Measurements from ENCODE around the gene CPPED1.

CPPED1 gene

GRCh38 chr16:12791340-12791739 lies 12.3 kb downstream of the CPPED1 start:
- H3K27ac ChIP-seq: no peak overlapping the region
- TF ChIP-seq CTCF (conservative IDR thresholded peaks at IDR 0.05): no peak
- TF ChIP-seq ZFX (IDR thresholded peaks at IDR 0.05): no peak

- no peak for TF ChIP-seq ZFX (IDR thresholded peaks at IDR 0.05)
- no peak for TF ChIP-seq CTCF (conservative IDR thresholded peaks at IDR 0.05)
- H3K27ac ChIP-seq: no peak overlapping the region
Measured at GRCh38 chr16:12788758-12789157, 14.9 kb downstream of the CPPED1 start.

- H3K27ac ChIP-seq: no peak overlapping the region
- TF ChIP-seq CTCF (conservative IDR thresholded peaks at IDR 0.05) (no peak), ZFX (IDR thresholded peaks at IDR 0.05) (no peak)
Measured at GRCh38 chr16:12786081-12786480, 17.6 kb downstream of the CPPED1 start.

- H3K27ac ChIP-seq: no peak overlapping the region
- no peak for TF ChIP-seq ZFX (IDR thresholded peaks at IDR 0.05)
- TF ChIP-seq CTCF (conservative IDR thresholded peaks at IDR 0.05): no peak
Measured at GRCh38 chr16:12784076-12784475, 19.6 kb downstream of the CPPED1 start.

GRCh38 chr16:12781777-12782176 lies 21.9 kb downstream of the CPPED1 start:
- no peak for TF ChIP-seq ZFX (IDR thresholded peaks at IDR 0.05)
- TF ChIP-seq CTCF (conservative IDR thresholded peaks at IDR 0.05): no peak
- no peak overlapping the region for H3K27ac ChIP-seq

GRCh38 chr16:12780467-12780866 lies 23.2 kb downstream of the CPPED1 start:
- TF ChIP-seq CTCF (conservative IDR thresholded peaks at IDR 0.05) (no peak), ZFX (IDR thresholded peaks at IDR 0.05) (no peak)
- H3K27ac ChIP-seq: no peak overlapping the region

- TF ChIP-seq ZFX (IDR thresholded peaks at IDR 0.05): no peak
- TF ChIP-seq CTCF (conservative IDR thresholded peaks at IDR 0.05): no peak
- no peak overlapping the region for H3K27ac ChIP-seq
Measured at GRCh38 chr16:12778726-12779125, 25.0 kb downstream of the CPPED1 start.
